Adrenal gland (tissue), 5 donors: ENCODE data around the gene SLC66A1.

Experiments used
- CTCF ChIP-seq, 6 experiments: fragments of 450-650 bp in 4 of 6; fragments of 200-600 bp in 2 of 6; sonication (generic) in 1 of 6; IDR thresholded peaks; 1 replicate in 5 of 6; 2 replicates in 1 of 6; pipeline versions ENCODE4 v1.5.1 to v1.8.0; 2016 to 2021; ENCODE audit warnings: antibody characterized with exemption in 6 of 6, mild to moderate bottlenecking in 2 of 6, moderate library complexity in 1 of 6
- POLR2A ChIP-seq, 2 donors: fragments of 450-650 bp; IDR thresholded peaks; one replicate each; pipeline ENCODE4 v1.6.1; 2017; ENCODE audit warnings: antibody characterized with exemption in 2 of 2, mild to moderate bottlenecking in 2 of 2, moderate library complexity in 1 of 2
- donor health status: DM: no; HTN: no; CAD: no.

- TF ChIP-seq CTCF (IDR thresholded peaks at IDR 0.05) = no peak
- no peak for TF ChIP-seq POLR2A (IDR thresholded peaks at IDR 0.05)
Observed at GRCh38 chr1:19377812-19378718, 65.9 kb downstream of the SLC66A1 start.
